CD4-positive, alpha-beta T cell treated with Interleukin-15 for 1 hour (primary cell): ENCODE measurements around the gene STXBP1.

Experiments
- DNase-seq: peaks from one replicate; pipeline ENCODE4 v3.0.0-alpha.2; 2020

Gene STXBP1

GRCh38 chr9:127694890-127695720 is 83.0 kb downstream of the STXBP1 start:
- DNase-seq: no peak

- DNase-seq: no peak
Observed at GRCh38 chr9:127697575-127697974, 85.5 kb downstream of the STXBP1 start.

GRCh38 chr9:127698386-127698785 is 86.3 kb downstream of the STXBP1 start:
- no peak for DNase-seq

GRCh38 chr9:127698985-127699670 is 87.1 kb downstream of the STXBP1 start:
- DNase-seq: peak; percentile 93

GRCh38 chr9:127700140-127700539 is 88.1 kb downstream of the STXBP1 start:
- DNase-seq: no peak

- DNase-seq: no peak
Observed at GRCh38 chr9:127700594-127701255, 88.6 kb downstream of the STXBP1 start.

GRCh38 chr9:127703289-127703946 is 91.3 kb downstream of the STXBP1 start:
- DNase-seq: no peak

GRCh38 chr9:127705577-127706379 is 93.7 kb downstream of the STXBP1 start:
- no peak for DNase-seq

GRCh38 chr9:127706836-127707241 is 94.8 kb downstream of the STXBP1 start, which contains the start of gene CFAP157:
Gene CFAP157, plus strand, starts transcription at chr9:127706988. Its CDS starts 44 bp downstream, at chr9:127707032.
- no peak for DNase-seq

- peak; percentile 57 for DNase-seq
Observed at GRCh38 chr9:127707766-127708165, 95.7 kb downstream of the STXBP1 start.

GRCh38 chr9:127708952-127709587 is 97.0 kb downstream of the STXBP1 start:
- no peak for DNase-seq

- no peak for DNase-seq
Observed at GRCh38 chr9:127710204-127710783, 98.2 kb downstream of the STXBP1 start.

GRCh38 chr9:127711226-127711701 is 99.2 kb downstream of the STXBP1 start:
- DNase-seq: no peak

- DNase-seq: no peak
Observed at GRCh38 chr9:127711831-127712274, 99.8 kb downstream of the STXBP1 start.

GRCh38 chr9:127712371-127712770 is 100.3 kb downstream of the STXBP1 start:
- no peak for DNase-seq

GRCh38 chr9:127712867-127713266 is 100.8 kb downstream of the STXBP1 start:
- no peak for DNase-seq

GRCh38 chr9:127714020-127714750 is 102.1 kb downstream of the STXBP1 start:
- no peak for DNase-seq

GRCh38 chr9:127714951-127715469 is 102.9 kb downstream of the STXBP1 start:
- no peak for DNase-seq

- peak; percentile 94 for DNase-seq
Observed at GRCh38 chr9:127715470-127716337, 103.6 kb downstream of the STXBP1 start, which contains the start of the genes PTRH1 and TTC16. Gene PTRH1, minus strand, starts transcription at chr9:127715663. Its CDS starts 24 bp downstream, at chr9:127715639. Gene TTC16, plus strand, starts transcription at chr9:127716079. Its CDS starts 67 bp downstream, at chr9:127716146.
